Tibial nerve (tissue), 3 donors: Measurements from ENCODE around the gene GRM8.

Experiments
- POLR2A ChIP-seq, 2 donors: fragments of 450-650 bp; IDR thresholded peaks; one replicate each; pipeline ENCODE4 v1.6.1; 2017; ENCODE audit warnings: antibody characterized with exemption in 2 of 2, mild to moderate bottlenecking in 2 of 2, moderate library complexity in 2 of 2
- TF ChIP-seq, protein P1 (sequence below), 5 experiments: fragments of 200-600 bp in 3 of 5; fragments of 450-650 bp in 2 of 5; sonication (generic) in 3 of 5; IDR thresholded peaks; one replicate each; pipeline ENCODE4 v1.5.1; 2016 to 2019; ENCODE audit warnings: antibody characterized with exemption in 5 of 5, mild to moderate bottlenecking in 3 of 5, moderate library complexity in 2 of 5

GRCh38 chr7:127151379-127151778, 101.4 kb downstream of the GRM8 start:
- no peak for TF ChIP-seq POLR2A (IDR thresholded peaks at IDR 0.05)
- TF ChIP-seq, protein P1, sequence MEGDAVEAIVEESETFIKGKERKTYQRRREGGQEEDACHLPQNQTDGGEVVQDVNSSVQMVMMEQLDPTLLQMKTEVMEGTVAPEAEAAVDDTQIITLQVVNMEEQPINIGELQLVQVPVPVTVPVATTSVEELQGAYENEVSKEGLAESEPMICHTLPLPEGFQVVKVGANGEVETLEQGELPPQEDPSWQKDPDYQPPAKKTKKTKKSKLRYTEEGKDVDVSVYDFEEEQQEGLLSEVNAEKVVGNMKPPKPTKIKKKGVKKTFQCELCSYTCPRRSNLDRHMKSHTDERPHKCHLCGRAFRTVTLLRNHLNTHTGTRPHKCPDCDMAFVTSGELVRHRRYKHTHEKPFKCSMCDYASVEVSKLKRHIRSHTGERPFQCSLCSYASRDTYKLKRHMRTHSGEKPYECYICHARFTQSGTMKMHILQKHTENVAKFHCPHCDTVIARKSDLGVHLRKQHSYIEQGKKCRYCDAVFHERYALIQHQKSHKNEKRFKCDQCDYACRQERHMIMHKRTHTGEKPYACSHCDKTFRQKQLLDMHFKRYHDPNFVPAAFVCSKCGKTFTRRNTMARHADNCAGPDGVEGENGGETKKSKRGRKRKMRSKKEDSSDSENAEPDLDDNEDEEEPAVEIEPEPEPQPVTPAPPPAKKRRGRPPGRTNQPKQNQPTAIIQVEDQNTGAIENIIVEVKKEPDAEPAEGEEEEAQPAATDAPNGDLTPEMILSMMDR (IDR thresholded peaks at IDR 0.05), result no peak
